Fibroblast of pulmonary artery (primary cell): ENCODE measurements around the gene SNX32.

Source experiments
- DNase-seq: peaks from one replicate; pipeline ENCODE4 v3.0.0-alpha.2; 2010; ENCODE audit warnings: low read depth
- H3K4me3 ChIP-seq: replicated peaks from 2 replicates; pipeline ENCODE4 v1.5.1; 2011; ENCODE audit warnings: low read depth, mild to moderate bottlenecking, control low read depth, low read length, moderate library complexity
- CTCF ChIP-seq: IDR thresholded peaks from 2 replicates; pipeline ENCODE4 v1.5.1; 2011; ENCODE audit warnings: mild to moderate bottlenecking, control low read depth, low read length, inconsistent platforms; ENCODE audit errors: missing control alignments

Gene SNX32

GRCh38 chr11:65849771-65850216, 16.0 kb downstream of the SNX32 start:
- no peak overlapping the region for H3K4me3 ChIP-seq
- TF ChIP-seq CTCF = no peak
- no peak for DNase-seq

DNA sequence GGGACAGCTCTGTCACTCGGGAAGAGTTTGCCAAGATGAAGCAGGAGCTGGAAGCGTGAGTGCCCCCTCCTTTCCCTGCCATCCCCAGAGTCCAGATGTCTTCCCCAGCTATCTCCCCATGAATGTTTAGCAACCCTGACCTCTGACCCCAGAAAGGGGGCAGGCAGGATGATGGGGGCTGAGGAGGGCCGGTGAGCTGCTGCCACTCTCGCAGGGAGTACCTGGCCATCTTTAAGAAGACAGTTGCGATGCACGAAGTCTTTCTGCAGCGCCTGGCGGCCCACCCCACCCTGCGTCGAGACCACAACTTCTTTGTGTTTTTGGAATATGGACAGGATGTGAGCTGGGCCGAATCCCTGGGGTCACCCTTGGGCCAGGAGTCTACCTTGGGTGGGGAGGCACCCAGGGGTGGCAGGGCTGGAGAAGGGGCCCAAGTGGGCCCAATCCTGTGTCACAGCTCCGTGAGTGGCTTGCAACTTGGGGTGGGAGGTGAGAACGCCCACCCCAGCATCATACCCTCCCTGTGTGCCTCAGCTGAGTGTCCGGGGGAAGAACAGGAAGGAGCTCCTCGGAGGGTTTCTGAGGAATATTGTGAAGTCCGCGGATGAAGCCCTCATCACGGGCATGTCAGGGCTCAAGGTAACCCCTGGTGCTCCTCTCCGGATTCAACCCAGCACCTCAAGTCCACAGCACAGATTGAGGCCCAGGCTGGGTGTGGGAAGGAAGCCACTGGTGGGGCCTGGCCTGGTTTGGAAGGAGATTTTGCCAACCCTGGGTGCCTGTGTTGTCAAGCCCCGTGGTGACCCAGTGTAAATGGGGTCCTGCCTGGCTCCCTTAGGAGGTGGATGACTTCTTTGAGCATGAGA, 16.7 kb downstream of the SNX32 start:
- H3K4me3 ChIP-seq = no peak overlapping the region
- TF ChIP-seq CTCF = no peak
- no peak for DNase-seq

GRCh38 chr11:65851083-65851579, 17.4 kb downstream of the SNX32 start:
- H3K4me3 ChIP-seq = no peak overlapping the region
- peak; percentile 57 for TF ChIP-seq CTCF
- DNase-seq = no peak

GRCh38 chr11:65851811-65852507, 18.2 kb downstream of the SNX32 start:
- no peak for TF ChIP-seq CTCF
- H3K4me3 ChIP-seq = no peak overlapping the region
- DNase-seq = no peak

DNA sequence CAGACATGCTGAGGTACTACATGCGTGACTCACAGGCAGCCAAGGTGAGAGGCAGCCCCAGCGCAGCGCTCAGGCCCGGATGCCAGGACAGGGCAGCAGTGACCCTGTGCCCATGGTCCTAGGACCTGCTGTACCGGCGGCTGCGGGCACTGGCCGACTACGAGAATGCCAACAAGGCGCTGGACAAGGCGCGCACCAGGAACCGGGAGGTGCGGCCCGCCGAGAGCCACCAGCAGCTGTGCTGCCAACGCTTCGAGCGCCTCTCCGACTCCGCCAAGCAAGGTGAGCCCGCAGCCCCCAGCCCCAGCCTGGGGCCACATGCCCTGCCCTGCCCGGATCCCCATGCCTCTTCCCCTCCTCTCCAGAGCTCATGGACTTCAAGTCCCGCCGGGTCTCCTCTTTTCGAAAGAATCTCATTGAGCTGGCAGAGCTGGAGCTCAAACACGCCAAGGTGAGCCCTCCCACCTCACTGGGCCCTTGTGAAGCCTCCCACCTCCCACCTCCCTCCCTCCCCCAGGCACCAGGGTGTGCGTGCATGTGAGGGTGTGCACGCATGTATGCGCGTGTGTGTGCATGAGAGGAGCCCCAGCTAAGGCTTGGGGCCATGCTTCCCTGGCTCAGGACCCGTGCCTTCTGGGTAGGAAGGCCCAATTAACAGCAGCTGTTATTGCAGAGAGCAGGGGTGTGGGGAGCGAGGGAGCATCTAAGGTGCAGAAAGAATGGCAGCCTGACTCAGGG, 18.9 kb downstream of the SNX32 start:
- DNase-seq = no peak
- H3K4me3 ChIP-seq = no peak overlapping the region
- no peak for TF ChIP-seq CTCF

- TF ChIP-seq CTCF = peak; percentile 6
- H3K4me3 ChIP-seq = no peak overlapping the region
- DNase-seq = no peak
These were observed 19.6 kb downstream of the SNX32 start for GRCh38 chr11:65853246-65853979.
